Activated CD8-positive, alpha-beta T cell treated with anti-CD3 and anti-CD28 coated beads for 36 hours (primary cell): ENCODE results near the gene ZIC3. TPM values are rescaled to one million over a fixed set of nuclear protein-coding genes. Genes with fewer than 3 reads are reported as not detected.
"Not testable (repeated sequence)": the region's sequence is repeated elsewhere in the genome, so short reads cannot be mapped to it uniquely, and the experiment has no call there.

Source experiments
- ATAC-seq: fragments of 200-7000 bp; cut with Tn5 transposase; one replicate; pipeline ENCODE4 v1.10.0; 2021; ENCODE audit warnings: mild to moderate bottlenecking, moderate library complexity
- CTCF ChIA-PET: fragments of 350-600 bp; sonication (Branson Sonifier 250); formaldehyde crosslinking; loops from one replicate; lab custom pipeline; 2021; ENCODE audit warnings: antibody characterized with exemption; lab: Charles Lee
- POLR2A ChIA-PET: fragments of 350-600 bp; sonication (Branson Sonifier 250); formaldehyde crosslinking; loops from one replicate; lab custom pipeline; 2021; ENCODE audit warnings: antibody characterized with exemption; lab: Charles Lee
- DNase-seq: peaks from one replicate; pipeline ENCODE4 v3.0.0-alpha.2; 2020
- H3K27ac Mint-ChIP-seq: one replicate; pipeline ENCODE4 v1.8.0; 2021; ENCODE audit warnings: mild to moderate bottlenecking, mixed read lengths
- H3K27me3 Mint-ChIP-seq: one replicate; pipeline ENCODE4 v1.8.0; 2021; ENCODE audit warnings: mixed read lengths
- H3K36me3 Mint-ChIP-seq: one replicate; pipeline ENCODE4 v1.8.0; 2021; ENCODE audit warnings: low read depth, mixed read lengths
- H3K4me1 Mint-ChIP-seq: one replicate; pipeline ENCODE4 v1.8.0; 2021; ENCODE audit warnings: low read depth, mixed read lengths
- H3K4me3 Mint-ChIP-seq: one replicate; pipeline ENCODE4 v1.8.0; 2021; ENCODE audit warnings: mild to moderate bottlenecking, moderate library complexity, mixed read lengths
- H3K9me3 Mint-ChIP-seq: one replicate; pipeline ENCODE4 v1.8.0; 2021; ENCODE audit warnings: mixed read lengths
- CTCF ChIP-seq: fragments of 200-600 bp; IDR thresholded peaks from one replicate; pipeline ENCODE4 v1.8.0; 2022; ENCODE audit warnings: antibody characterized with exemption, mild to moderate bottlenecking
- intact Hi-C: fragments of 100-400 bp; cut with micrococcal nuclease; formaldehyde crosslinking; loops from one replicate; pipeline ENCODE4 v1.10.0; 2022
- total RNA-seq, 2 experiments: library from RNA; stranded (reverse); gene quantifications; one replicate each; pipeline ENCODE4 v1.2.3, GENCODE V29; 2021

ZIC3 gene
- total RNA-seq, 2 experiments from 2014 or later: not detected

- ChIA-PET POLR2A (no interaction called here), CTCF (no interaction called here)
- intact Hi-C loops: loop anchor here (5.0 kb wide), 1 partner anchor 121 kb away; no protein-coding TSS in a partner anchor
- Mint-ChIP-seq H3K27me3 (peaks cover 45% of the 10 kb centered on the region), H3K4me3 (no peak overlapping the region), H3K4me1 (peaks cover 5% of the 10 kb centered on the region), H3K9me3 (no peaks in the 10 kb centered on the region), H3K36me3 (no peaks in the 10 kb centered on the region), H3K27ac (no peak overlapping the region)
- TF ChIP-seq CTCF: no peak
- no peak for DNase-seq
- no peak for ATAC-seq
These were observed 17.7 kb upstream of the ZIC3 start for GRCh38 chrX:137548261-137548660.

- no peak for DNase-seq
- H3K27me3 Mint-ChIP-seq: peaks cover 43% of the 10 kb centered on the region
- intact Hi-C loops: loop anchor here (5.0 kb wide), 1 partner anchor 122 kb away; no protein-coding TSS in a partner anchor
- H3K36me3 Mint-ChIP-seq: no peaks in the 10 kb centered on the region
- no peak for ATAC-seq
- POLR2A ChIA-PET: no interaction called here
- no peak overlapping the region for H3K4me3 Mint-ChIP-seq
- no peak for TF ChIP-seq CTCF
- H3K4me1 Mint-ChIP-seq: peaks cover 5% of the 10 kb centered on the region
- CTCF ChIA-PET: no interaction called here
- no peaks in the 10 kb centered on the region for H3K9me3 Mint-ChIP-seq
- no peak overlapping the region for H3K27ac Mint-ChIP-seq
These were observed 16.9 kb upstream of the ZIC3 start for GRCh38 chrX:137549073-137549472.

- ATAC-seq (no peak), DNase-seq (no peak)
- ChIA-PET POLR2A (no interaction called here), CTCF (interaction anchor here (1.1 kb wide), 1 partner anchor 279 kb away, joined by 3 read pairs; no protein-coding TSS in a partner anchor)
- no peak overlapping the region for H3K27ac Mint-ChIP-seq
- no peaks in the 10 kb centered on the region for H3K9me3 Mint-ChIP-seq
- H3K4me1 Mint-ChIP-seq: peaks cover 5% of the 10 kb centered on the region
- no peak for TF ChIP-seq CTCF
- H3K4me3 Mint-ChIP-seq: no peak overlapping the region
- H3K36me3 Mint-ChIP-seq: no peaks in the 10 kb centered on the region
- intact Hi-C loops: loop anchor here (5.0 kb wide), 1 partner anchor 123 kb away; no protein-coding TSS in a partner anchor
- H3K27me3 Mint-ChIP-seq: peaks cover 38% of the 10 kb centered on the region
These were observed 15.9 kb upstream of the ZIC3 start for GRCh38 chrX:137549851-137550664.

GRCh38 chrX:137550665-137551261, 15.2 kb upstream of the ZIC3 start:
- intact Hi-C loops: no loop called here
- ChIA-PET POLR2A (no interaction called here), CTCF (interaction anchor here (1.1 kb wide), 1 partner anchor 280 kb away, joined by 3 read pairs; no protein-coding TSS in a partner anchor)
- Mint-ChIP-seq H3K9me3 (no peaks in the 10 kb centered on the region), H3K4me1 (peaks cover 5% of the 10 kb centered on the region), H3K36me3 (no peaks in the 10 kb centered on the region), H3K27me3 (peaks cover 31% of the 10 kb centered on the region), H3K27ac (no peak overlapping the region), H3K4me3 (no peak overlapping the region)
- no peak for ATAC-seq
- no peak for TF ChIP-seq CTCF
- DNase-seq: no peak

DNA sequence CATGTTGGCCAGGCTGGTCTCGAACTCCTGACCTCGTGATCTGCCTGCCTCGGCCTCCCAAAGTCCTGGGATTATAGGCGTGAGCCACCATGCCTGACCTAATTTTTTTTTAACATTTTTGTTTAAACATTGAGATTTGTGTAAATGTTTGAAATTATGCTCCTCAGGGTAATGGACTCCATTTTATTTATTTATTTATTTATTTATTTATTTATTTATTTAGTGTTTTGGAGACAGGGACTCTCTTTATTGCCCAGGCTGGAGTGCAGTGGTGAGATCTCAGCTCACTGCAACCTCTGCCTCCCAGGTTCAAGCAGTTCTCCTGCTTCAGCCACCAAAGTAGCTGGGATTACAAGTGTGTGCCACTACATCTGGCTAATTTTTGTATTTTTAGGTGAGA, 13.8 kb upstream of the ZIC3 start:
- H3K27me3 Mint-ChIP-seq: peaks cover 27% of the 10 kb centered on the region
- H3K36me3 Mint-ChIP-seq, H3K4me1 Mint-ChIP-seq, POLR2A ChIA-PET, H3K9me3 Mint-ChIP-seq, CTCF ChIA-PET, H3K4me3 Mint-ChIP-seq, H3K27ac Mint-ChIP-seq, intact Hi-C loops, ATAC-seq, DNase-seq: not testable (repeated sequence)
